Central memory CD4-positive, alpha-beta T cell (primary cell): ENCODE results near the gene ETNK2.

Experiments used
- DNase-seq: peaks from one replicate; pipeline ENCODE4 v3.0.0; 2022

The ETNK2 gene

DNA sequence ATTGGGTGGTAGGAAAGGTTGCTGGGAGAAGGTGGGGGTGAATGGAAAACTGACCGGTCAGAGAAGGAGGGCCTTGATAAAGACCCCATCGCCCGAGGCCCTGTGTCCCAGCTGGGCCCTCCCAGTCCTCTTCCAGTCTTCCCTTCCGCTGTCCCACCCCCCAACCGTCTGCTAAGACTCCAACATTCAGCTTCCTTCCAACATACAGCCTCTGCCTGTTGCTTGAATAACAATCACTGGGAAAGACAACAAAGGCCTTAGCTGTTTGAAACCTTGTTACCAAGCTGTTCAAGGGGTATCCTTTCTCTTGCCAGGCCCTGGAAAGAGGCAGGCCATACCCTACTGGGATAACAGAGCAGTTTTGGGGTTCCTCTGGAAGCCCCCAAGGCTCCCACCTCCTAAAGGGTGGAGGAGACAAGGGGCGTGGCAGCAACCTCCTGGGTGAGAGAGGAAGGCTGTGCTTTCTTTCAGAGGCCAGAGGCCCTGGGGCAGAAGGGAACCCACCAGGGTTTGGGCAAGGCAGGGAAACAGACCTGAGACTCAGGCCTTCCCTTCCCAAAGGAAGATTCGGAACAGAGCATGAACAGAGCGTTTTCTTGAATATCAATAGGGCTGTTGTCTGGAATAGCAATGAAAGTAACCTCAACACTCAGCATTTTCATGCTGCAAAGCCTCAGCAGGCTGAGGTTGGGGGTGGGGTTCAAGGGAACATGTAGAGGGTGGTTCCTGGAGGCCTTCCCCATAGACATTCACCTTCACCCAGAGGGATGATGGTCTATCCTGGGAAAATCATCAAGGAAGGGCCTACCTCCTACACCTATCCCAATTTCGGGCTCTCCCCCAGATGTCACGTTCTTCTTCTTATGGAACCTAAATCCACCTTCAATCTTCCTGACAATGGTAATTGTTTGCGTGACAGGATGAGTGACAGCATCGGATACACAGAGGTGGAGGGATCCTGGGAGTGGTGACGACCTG is 4.1 kb downstream of the ETNK2 start:
- DNase-seq: no peak

DNA sequence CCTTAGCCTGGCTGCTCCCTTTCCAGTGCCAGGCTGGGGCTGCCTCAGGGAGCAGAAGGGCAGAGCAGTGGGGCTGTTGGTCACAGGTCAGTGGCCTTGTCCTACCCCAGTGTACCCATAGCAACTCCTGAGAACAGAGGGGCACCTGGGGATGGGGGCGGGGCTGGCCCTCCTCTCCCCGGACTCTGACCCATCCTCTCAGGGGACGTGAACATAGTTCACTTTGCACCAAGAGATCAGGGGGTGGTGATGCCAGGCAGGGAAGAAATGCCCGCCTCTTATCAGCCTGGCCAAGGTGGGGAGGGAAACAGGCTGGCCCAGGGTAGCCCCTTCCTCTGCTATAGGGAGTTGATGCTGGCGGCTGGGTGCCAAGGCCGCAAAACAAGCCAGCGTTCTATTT is 4.9 kb downstream of the ETNK2 start:
- no peak for DNase-seq

DNA sequence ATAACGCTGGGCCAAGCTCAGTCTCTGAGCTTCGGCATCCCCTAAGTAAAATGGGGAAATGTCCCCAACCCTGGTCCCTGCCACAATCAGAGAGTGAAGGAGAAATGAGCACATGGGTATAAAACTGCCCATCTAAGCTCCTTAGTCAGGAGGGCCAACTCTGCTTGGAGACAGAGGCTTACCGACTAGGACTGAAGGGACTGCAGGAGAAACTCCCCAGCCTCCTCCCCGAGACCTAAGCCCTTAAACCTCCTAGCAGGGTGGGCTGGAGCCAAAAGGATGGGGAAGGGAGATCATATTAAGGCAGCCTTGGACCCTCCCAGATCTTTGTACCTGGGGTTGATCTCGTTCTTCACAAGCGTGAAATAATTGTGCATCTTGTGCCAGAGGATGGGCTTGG is 5.5 kb downstream of the ETNK2 start:
- DNase-seq: no peak

DNA sequence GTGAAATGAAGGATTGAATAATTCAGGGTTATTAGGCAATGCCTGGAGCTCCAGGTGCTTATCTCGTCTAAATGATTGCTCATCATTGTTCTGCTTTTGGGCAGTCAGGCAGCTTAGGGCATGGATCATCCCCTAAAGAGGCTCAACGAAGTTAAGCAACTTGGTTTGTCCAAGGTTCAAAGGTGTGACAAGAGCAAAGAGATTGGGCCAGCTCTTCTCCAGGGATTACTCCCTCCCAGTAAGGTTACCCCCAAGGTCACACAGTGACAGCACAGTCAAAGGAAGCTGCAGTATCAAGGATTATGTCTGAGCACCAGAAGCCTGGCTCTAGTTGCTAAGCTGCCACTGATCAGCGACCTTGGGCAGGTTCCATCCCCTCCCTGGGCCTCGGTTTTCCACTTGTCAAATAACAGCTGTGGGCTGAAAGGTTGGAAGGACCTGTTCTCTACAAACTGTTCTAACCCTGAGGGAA is 6.8 kb downstream of the ETNK2 start:
- DNase-seq: no peak

DNA sequence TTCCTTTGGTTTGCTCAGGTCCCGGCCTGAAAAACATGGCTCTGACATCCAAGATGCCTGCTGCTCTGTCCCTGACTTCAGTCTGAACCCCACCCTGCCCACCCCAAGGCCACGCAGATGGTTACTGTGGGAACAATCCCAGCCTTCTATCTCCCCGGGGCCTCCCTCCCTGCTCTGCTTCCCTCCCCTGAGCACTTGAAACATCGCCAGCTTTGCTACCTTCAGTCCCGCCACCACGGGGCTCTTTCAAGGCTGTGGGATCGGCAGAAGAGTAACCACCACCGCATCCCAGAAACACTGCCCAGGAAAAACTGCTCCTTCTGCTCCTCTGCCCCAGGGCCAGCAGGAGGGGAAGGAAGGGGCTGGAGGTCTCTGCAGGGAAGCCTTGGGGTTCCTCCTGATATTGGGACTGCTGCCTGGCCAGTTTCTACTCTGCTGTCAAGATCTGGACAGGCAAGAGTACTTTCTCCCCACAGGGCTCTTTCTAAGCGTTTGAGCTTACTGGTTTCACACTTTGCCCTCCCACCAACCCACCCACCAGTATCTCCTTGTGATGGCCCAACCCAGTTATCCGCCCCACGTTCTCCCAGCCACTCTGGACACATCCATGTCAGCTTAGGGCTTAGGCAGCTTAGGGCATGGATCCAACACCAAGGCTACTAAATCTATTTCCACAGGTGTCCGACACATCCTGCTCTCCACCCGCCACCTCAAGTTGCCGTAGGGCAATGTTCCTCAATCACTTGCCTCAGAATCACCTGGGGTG is 8.4 kb downstream of the ETNK2 start:
- no peak for DNase-seq

DNA sequence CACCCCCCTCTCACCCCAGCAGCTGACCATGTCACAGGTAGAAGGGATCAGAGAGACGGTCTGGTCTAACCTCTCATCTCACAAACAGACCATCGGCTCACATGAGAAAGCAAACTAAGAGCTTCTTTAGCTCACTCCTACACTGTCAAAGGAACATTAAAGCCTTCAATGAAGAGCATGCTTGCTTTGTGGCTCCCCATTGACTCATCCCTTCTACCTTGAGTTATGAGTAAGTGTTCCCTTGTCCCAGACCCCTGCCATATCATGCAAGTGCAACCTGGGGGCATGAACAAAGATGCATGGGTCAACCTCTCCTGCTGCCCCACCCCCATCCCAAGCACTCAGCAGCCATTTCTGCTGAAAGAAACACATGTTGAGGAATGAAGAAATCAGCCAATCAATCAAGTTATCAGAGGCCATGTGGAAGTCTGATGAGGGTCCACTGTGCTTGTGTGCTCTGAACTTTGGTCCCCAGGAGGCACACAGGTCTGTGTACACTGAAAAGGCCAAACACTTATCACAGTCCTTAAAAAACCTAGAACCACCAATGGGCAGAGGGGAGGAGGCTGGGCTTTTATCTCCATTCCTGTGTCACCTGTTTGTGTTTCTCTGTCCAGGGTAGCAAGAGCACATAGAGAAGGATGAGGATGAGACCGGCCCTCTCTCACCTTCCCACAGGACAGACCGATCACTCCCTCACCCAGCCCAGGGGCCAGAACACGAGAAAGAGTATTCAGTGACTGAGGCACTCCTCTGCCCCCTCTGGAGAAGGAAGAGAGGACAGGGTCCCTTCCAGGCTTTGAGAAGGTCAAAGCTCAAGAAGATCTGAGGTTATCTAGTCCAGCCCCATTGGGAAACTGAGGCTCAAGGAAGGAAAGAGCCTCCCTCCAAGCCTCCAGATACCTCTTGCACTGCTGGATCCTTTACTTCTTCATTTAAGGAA is 9.5 kb downstream of the ETNK2 start:
- no peak for DNase-seq

DNA sequence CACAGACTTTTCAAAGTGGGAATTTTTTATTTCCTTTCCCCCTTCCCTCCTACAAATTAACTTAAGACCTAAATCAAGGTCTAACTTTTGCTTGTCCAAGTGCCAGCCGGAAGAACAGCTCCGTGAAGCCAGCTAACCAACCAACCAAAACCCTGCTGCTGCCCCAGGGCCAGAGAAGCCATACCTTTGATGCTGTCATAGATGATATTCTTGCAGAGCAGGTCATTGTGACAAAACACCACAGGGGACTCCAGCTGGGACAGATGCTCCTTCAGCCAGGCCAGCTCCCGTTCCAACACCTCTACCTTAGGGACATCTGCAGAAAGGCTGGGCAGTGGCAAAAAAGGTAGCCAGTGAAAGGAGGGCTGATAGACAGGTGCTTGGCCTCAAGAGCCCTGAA is 10.7 kb downstream of the ETNK2 start:
- DNase-seq: no peak

DNA sequence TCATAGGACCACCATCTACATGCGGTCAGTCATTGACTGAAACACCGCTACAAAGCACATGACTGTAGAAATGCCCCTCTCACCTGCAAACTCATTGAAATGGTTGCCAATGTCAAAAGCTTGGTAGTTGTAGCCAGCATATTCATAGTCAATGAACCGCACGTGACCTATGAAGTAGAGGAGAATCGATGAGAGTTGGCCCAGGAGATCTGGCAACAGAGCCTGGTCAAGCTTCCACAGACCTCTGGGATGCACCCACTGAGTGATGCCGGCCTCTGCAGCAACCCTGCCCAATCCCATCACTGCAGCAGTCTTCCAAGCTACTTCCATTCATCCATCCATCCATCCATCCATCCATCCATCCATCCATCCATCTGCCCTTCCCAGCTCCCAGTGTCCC is 11.9 kb downstream of the ETNK2 start:
- no peak for DNase-seq

DNA sequence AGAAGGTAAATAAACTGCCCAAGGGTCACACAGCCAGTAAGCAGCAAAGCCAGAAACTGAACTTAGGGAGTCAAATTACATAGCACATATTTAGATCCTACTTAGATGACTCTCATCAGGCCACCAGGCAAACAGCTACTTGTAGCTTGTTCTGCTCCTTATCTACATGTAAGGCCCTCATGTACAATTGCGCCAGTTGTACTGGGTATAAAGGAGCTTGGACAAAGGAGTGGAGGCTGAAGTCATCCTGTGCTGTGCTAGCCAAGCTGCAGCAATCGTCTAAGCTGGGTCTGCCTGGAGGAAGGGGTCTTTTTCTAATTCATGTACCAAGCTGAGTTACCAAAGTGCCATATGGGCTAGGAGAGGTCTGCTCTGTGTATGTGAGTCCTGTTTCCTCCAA is 12.8 kb downstream of the ETNK2 start:
- DNase-seq: no peak

DNA sequence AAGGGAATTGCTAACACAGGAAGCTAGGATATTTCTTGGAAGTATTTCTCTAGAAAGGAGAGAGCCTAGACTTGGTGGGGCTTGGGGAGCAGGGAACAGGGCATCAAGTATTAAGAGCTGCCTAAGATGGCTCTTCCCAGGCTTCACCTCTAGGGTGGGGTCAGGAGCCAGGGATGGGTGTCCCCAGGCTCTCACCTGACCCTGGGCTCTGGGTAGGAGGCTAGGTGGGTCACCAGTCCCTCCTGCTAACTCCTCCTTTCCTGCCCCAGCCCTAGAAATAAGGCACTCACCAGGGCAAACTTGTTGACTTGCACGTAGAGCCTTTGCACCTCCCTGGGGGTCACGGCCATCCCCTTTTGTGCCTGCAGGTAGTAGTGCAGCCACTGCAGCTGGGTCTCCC is 15.0 kb downstream of the ETNK2 start:
- DNase-seq: no peak

DNA sequence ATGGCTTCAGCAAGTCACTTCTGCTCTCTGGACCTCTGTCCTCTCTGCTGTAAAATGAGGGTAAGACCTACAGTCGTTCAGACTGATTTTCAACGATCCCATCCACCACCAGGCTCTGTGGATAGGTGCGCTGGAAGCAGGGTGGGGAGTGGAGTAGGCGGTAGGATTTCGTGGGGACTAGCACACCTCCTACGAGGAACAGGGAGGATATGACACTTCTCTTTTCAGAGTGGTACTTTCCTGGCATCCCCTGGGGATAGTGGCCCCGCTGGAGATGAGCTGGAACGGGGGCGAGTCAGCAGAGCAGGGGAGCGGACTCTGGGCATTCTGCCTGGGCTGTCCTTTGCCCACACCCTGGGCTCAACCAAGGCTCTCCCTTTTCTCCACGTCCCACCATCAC is 17.7 kb downstream of the ETNK2 start:
- no peak for DNase-seq

DNA sequence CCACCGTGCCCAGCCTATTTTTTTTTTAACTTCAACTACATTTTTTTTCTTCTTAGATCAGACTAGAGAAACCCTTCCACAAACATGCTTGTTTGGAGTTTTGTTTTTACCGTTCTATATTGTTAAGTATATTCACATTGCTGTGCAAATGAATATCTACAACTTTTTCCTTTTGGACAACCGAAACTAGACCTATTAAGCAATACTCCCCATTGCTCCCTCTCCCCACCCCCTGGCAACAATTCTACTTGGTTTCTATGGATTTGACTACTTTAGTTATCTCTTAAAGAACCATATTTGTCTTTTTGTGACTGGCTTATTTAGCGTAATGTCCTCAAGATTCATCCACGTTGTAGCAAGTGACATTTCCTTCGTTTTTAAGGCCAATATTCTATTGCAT is 19.1 kb downstream of the ETNK2 start:
- no peak for DNase-seq

DNA sequence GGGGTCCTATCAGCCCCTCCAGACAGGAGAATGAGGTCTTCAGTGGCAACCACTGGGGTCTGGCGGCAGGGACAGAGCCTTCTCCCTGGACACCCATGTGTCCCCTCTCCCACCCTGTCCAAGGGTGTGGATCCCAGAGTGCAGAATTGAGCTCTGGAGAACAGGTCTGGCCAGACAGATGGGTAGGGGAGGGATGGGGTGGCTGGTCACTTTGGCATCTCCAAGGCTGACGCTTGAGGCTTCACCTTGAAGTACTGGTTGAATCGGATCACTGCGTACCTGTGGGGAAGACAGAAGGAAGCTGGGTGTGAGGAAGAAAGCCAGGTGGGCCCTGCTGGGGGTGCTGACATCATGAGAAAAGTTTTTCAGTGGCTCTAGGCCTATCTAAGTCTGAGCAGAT is 19.9 kb downstream of the ETNK2 start:
- no peak for DNase-seq

DNA sequence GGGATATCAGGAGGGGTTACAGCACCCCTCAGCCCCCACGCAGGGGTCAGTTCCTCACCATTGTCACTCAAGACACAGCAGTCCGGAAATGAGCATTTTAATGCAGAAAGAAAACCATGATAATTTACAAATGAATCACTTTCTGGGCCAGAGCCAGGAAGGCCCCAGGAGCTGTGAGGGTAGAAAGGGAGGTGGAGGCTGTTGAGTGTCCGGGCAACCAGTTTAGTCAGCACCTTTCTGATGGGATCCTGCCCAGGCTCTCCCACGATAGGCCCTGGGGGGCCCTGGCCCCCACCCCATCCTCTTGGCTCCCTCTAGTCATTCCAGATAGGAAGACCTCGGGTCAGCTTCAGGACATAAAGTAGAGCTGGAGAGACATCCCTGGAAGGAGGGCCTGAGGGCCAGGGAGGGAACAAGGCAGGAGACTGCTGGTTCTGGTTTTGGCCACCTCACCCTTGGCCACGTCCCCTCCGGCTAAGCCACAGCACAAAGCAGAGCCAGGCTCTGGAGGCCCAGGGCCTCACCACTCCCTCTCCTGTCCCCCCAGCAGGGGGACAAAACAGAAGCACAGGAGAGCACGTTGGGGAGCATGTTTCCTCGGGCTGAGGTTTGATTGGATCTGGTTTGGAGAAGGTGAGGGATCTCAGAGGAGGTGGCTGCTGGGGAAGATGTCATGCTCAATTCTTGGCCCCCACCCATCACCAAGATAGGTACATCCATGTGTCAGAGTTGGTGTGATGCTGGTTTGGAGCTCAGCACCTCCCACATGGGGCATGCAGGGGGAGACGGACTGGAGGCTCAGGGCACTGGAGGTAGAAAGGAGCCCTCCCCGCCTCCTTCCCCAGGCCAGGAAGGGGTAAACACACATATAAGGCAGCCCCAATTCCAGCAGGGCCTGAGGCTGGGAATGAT is 20.6 kb downstream of the ETNK2 start:
- DNase-seq: no peak

DNA sequence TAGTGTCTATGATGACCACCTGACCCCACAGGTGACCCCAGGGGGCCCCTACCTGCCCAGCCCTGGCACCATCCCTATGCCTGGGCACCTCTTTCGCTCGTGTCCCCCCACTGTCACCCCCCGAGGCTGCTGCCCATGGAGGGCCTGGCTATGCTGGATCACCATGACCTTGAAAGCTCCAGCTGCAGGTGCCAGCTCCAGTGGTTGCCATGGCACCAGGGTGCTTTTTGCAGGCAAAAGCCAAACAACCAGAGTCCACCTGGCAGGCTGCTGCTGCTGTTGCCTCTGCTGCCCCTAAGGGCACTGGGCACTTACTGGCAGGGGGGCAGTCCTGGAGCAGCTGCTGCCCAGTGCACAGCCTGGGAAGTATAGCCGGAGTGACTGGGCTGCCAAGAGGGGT is 21.7 kb downstream of the ETNK2 start:
- no peak for DNase-seq

DNA sequence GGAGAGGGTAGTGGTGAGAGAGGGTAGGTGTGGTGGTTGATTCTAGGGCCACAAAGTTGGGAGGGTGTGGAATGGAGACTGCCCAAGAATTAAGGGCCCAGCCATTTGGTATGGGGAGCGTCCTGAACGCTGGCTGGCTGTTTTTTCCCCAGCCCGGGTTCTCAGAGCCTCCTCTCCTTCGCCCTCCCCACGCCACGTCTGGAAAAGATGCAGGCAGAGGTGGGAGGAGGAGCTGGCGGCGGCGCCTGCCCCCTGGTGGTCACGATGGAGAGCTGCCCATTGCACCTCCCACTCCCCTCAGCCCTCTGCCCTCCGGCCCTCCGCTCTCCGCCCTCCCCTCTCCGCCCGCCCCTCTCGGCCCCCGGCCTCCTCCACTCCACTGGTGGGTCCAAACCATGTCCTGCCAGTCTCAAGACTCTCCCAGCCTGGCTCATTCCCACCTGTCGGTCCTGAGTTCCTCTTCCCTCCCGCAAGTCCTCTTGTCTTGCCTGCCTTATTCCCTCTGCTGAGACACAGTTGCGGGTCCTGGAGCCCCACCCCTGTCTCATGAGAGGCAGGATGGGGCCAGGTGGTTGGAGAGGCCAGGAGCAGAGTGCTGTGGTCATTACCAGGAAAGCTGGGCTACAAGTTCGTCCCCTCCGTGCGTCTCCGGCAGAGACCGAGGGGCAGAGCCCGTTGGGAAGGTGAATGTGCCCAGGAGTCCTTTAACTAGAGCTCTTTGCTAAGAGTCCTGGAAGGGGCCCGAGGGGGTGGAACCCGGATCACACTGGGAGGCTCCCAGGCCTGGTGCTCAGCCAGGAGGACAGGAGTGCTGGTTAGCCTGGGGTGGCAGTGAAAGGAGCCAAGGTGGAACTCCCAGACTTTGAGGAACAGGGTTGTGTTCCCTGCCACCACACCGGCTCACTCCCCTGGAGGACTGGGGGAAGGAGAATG is 22.6 kb downstream of the ETNK2 start:
- DNase-seq: peak; percentile 51

DNA sequence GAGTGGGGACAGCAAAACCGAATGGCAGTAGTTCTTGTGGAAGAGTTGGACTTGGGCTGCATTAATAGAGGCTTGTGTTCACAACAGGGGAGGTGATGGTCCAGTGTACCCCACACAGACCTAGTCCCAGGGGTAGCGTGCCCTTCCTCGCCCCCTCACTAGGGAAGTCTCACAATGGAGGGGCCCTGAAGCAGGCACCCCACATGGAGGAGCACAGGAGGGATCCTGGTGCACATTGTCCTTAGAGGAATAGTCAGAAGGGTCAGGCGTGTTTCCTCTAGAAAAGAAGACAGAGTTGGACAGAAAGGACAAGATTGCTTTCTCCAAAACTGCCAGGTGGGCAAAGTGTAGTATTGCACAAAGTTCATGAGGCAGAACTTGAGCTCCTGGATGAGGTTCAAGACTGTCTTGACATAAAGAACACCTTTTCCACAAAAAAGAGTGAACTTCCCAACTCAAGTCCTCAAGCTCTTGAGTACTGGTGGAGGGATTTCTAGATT is 23.3 kb downstream of the ETNK2 start:
- no peak for DNase-seq

DNA sequence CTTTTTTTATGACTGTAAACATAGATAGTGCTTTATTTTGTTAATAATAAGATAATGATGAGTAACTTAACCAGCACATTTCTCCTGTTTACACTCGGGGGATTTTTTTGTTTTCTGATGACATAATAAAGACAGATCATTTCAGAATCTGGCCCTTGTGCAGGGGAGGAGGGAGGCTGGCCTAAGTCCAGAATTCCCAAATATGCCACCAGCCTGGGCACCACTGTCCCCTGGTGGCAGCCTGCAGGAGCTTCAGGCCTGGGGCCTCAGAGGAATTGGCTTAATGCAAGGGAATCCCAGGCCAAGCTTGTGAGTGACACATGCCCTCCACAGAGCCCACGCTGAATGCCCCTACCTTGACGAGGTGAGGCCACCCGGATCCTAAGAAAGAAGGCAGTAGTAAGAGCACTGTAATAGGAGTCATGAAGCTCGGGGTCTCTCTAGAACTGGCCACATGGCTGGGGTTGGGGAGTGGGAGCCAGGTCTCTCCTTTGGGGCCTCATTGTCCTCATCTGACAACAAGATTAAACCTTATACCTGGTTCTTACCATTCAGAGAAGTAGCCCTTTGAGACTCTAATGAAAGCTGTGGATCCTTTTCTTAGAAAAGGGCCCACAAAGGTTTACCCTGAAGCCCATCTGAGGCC is 24.1 kb downstream of the ETNK2 start:
- no peak for DNase-seq

DNA sequence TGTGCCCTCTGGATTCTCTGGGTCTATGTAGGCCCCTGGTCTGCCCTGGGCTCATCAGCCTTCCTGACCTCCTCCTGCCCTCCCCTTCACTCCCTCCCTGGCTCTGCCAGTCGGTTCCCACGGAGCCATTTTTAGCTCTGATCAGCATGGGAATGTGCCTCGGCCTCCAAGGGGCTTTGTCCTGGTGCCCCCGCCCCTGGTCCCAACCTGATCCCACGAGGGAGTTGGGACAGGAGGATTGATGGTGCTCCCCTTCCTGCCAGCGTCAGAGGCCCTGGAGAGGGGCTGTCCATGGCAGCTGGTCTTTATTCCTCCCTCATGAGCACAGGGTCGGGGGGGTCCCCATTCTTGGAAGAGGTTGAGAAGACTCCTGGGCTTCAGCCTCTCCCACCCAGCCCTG is 24.9 kb downstream of the ETNK2 start:
- DNase-seq: no peak

DNA sequence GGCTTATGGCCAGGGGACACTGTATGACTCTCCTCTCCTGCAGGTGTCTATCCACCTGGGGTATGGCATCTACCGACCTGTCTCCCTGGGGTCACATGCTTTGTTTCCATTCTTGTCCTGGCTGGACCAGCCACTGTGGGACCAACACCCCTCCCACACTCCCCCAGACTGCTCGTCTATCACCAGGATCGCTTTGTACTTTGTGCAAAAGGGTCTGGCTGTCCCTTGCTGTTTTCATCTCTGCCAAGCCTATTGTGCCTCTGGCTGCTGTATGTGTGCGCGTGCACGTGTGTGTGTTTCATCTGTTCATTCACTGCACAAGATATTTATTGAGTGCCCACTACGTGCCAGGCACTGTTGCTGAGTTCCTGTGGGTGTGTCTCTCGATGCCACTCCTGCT is 25.5 kb downstream of the ETNK2 start:
- DNase-seq: no peak
